Memory B cell (primary cell): ENCODE results near the gene STX1B.

Experiments
- ATAC-seq: fragments of 150-1000 bp; cut with Tn5 transposase; 2 replicates; pipeline ENCODE4 v1.10.0; 2021; ENCODE audit warnings: low read depth, mild to moderate bottlenecking, moderate library complexity
- DNase-seq, 2 donors: peaks; one replicate each; pipeline ENCODE4 v3.0.0; 2022; ENCODE audit warnings: low spot score in 2 of 2
- H3K27ac Mint-ChIP-seq: one replicate; pipeline ENCODE4 v1.8.0; 2022; ENCODE audit warnings: mild to moderate bottlenecking, moderate library complexity, mixed read lengths
- H3K27me3 Mint-ChIP-seq: one replicate; pipeline ENCODE4 v1.8.0; 2022; ENCODE audit warnings: mixed read lengths
- H3K36me3 Mint-ChIP-seq: one replicate; pipeline ENCODE4 v1.8.0; 2022; ENCODE audit warnings: mild to moderate bottlenecking, mixed read lengths
- H3K4me1 Mint-ChIP-seq: one replicate; pipeline ENCODE4 v1.8.0; 2022; ENCODE audit warnings: mixed read lengths
- H3K4me3 Mint-ChIP-seq: one replicate; pipeline ENCODE4 v1.8.0; 2022; ENCODE audit warnings: mild to moderate bottlenecking, moderate library complexity, mixed read lengths
- H3K9me3 Mint-ChIP-seq: one replicate; pipeline ENCODE4 v1.8.0; 2022; ENCODE audit warnings: mixed read lengths

STX1B gene

GRCh38 chr16:31010585-31011325 is at the start of gene STX1B:
Gene STX1B, minus strand, starts transcription at chr16:31010638. Its CDS starts 242 bp downstream, at chr16:31010396.
- Mint-ChIP-seq H3K27ac (no peak within 1 kb of the TSS), H3K36me3 (no peaks in the 10 kb centered on the region)
- no peak for DNase-seq

DNA sequence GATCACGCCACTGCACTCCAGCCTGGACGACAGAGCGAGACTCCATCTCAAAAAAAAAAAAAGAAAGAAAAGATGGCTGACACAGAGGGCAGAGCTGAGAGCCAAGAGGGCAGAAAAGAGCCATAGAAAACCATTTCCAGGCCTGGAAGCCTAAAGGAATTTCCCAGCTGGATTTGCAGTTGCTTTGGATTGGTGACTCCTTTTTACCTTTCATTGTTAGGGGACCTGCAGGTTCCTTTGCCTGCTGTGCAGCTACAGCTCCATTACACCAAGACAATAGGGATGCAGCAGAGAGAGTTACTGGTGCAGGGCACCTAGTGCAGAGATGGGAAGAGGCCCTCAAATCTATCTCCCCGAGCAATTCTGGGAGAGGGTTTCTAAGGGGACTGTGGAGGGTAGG is 45.2 kb upstream of the STX1B start:
- ATAC-seq (no peak), DNase-seq (no peak)
- no peaks in the 10 kb centered on the region for H3K9me3 Mint-ChIP-seq
- peaks cover 5% of the 10 kb centered on the region for H3K36me3 Mint-ChIP-seq
- H3K4me3 Mint-ChIP-seq = no peak overlapping the region
- H3K4me1 Mint-ChIP-seq = no peaks in the 10 kb centered on the region
- H3K27ac Mint-ChIP-seq = no peak overlapping the region
- peaks cover 2% of the 10 kb centered on the region for H3K27me3 Mint-ChIP-seq

More at GRCh38 chr16:31010585-31011325, at the start of gene STX1B:
- Mint-ChIP-seq H3K27me3 (peaks cover 29% of the 10 kb centered on the region), H3K9me3 (peaks cover 3% of the 10 kb centered on the region), H3K4me1 (peaks cover 11% of the 10 kb centered on the region), H3K4me3 (peak within 1 kb of the TSS; percentile 30)
- ATAC-seq = peak; percentile 37

DNA sequence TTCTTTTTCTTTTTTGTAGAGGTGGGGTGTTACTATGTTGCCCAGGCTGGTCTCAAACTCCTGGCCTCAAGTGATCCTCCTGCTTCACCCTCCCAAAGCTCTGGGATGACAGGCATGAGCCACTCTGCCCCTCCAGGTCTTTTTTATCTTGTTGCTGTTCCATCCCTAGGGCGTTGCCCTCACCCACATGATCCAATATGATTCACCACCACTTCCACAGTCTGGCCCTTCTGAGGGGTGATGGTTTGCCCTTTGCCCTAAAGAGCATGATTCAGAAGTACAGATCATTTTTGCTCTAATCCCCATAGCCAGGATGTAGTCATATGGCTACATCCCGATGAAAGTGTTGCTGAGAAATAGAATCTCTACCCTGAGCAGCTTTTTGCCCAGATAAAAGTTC is 41.7 kb upstream of the STX1B start:
- Mint-ChIP-seq H3K36me3 (peaks cover 3% of the 10 kb centered on the region), H3K9me3 (no peaks in the 10 kb centered on the region), H3K27me3 (peaks cover 2% of the 10 kb centered on the region), H3K27ac (no peak overlapping the region), H3K4me3 (no peak overlapping the region), H3K4me1 (peaks cover 5% of the 10 kb centered on the region)
- ATAC-seq = no peak
- no peak for DNase-seq

GRCh38 chr16:31050280-31051030 is 40.0 kb upstream of the STX1B start:
- peaks cover 2% of the 10 kb centered on the region for H3K27me3 Mint-ChIP-seq
- peaks cover 3% of the 10 kb centered on the region for H3K36me3 Mint-ChIP-seq
- H3K4me3 Mint-ChIP-seq = no peak overlapping the region
- H3K4me1 Mint-ChIP-seq = peaks cover 5% of the 10 kb centered on the region
- ATAC-seq = no peak
- no peak overlapping the region for H3K27ac Mint-ChIP-seq
- H3K9me3 Mint-ChIP-seq = no peaks in the 10 kb centered on the region
- no peak for DNase-seq

DNA sequence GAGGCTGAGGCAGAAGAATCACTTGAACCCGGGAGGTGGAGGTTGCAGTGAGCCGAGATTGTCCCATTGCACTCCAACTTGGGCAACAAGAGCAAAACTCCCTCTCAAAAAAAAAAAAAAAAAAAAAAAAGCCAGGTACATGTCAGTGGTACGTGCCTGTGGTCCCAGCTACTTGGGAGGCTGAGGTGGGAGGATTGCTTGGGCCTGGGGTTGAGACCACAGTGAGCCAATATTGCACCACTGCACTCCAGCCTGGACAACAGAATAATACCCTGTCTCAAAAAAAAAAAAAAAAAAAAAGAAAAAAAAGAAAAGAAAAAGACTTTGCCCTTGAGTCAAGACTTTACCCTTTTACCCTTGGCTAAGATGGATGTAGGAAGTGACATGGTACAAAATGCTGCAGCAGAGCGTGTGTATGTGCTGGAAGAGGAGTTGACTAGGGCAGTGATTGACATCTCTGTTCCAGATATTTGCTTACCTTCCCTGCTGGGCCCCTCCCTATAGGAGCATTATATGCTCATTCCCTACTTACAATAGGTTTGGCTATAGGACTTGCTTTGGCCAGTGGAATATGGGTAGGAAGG is 33.6 kb upstream of the STX1B start:
- DNase-seq (no peak), ATAC-seq (no peak)
- Mint-ChIP-seq H3K27me3 (no peaks in the 10 kb centered on the region), H3K27ac (no peak overlapping the region), H3K9me3 (no peaks in the 10 kb centered on the region), H3K36me3 (peaks cover 7% of the 10 kb centered on the region), H3K4me1 (peaks cover under 1% of the 10 kb centered on the region), H3K4me3 (no peak overlapping the region)

- Mint-ChIP-seq H3K9me3 (no peaks in the 10 kb centered on the region), H3K36me3 (peaks cover 11% of the 10 kb centered on the region), H3K4me3 (no peak overlapping the region)
Measured at GRCh38 chr16:31043352-31043751, 32.9 kb upstream of the STX1B start.

DNA sequence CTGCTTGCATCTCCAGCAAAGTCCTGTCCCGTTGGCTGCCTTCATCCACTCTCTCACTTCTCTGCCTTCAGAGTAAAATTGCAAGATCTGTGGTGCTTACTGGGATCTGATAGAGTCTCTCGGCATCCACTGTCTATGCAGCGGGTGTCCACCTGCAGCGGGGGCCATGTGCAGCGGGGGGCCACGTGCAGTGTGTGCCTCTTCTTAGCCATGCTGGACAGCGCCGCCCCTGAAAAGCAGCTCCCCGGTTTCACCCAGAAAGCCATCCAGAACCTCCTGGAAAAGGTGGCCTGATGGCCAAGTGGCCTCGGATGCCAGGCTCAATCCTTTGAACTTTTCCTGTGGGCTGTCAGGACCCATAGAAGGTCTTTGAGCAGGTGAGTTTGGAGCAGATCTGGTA is 32.4 kb upstream of the STX1B start:
- DNase-seq = no peak
- Mint-ChIP-seq H3K4me1 (peaks cover 2% of the 10 kb centered on the region), H3K27me3 (no peaks in the 10 kb centered on the region), H3K9me3 (no peaks in the 10 kb centered on the region), H3K4me3 (no peak overlapping the region), H3K36me3 (peaks cover 11% of the 10 kb centered on the region), H3K27ac (no peak overlapping the region)
- ATAC-seq = no peak

More at GRCh38 chr16:31043352-31043751, 32.9 kb upstream of the STX1B start:
- no peak overlapping the region for H3K27ac Mint-ChIP-seq
- ATAC-seq (no peak), DNase-seq (no peak)
- H3K27me3 Mint-ChIP-seq = no peaks in the 10 kb centered on the region
- H3K4me1 Mint-ChIP-seq = peaks cover 2% of the 10 kb centered on the region

DNA sequence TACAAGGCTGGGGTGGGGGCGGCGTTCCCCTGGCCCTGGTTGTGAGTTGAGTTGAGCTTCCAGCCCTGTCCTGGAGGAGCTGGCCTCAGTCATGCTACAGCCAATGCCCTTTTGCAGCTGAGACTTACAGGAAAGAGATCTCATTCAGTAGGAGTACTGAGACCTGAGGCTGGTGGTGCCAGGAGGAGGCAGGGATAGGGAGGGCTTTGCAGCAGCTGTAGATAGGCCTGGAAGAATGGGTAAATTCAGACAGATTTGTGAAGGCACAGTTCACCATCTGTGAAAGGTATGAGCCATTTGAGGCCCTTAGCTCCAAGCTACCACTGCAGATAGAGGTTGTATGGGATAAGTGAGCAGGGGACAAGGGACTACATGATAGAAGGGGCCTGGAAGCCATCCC is 28.6 kb upstream of the STX1B start:
- ATAC-seq (no peak), DNase-seq (no peak)
- Mint-ChIP-seq H3K4me1 (peaks cover 5% of the 10 kb centered on the region), H3K4me3 (no peak overlapping the region), H3K27ac (no peak overlapping the region), H3K27me3 (no peaks in the 10 kb centered on the region), H3K9me3 (no peaks in the 10 kb centered on the region), H3K36me3 (peaks cover 22% of the 10 kb centered on the region)

DNA sequence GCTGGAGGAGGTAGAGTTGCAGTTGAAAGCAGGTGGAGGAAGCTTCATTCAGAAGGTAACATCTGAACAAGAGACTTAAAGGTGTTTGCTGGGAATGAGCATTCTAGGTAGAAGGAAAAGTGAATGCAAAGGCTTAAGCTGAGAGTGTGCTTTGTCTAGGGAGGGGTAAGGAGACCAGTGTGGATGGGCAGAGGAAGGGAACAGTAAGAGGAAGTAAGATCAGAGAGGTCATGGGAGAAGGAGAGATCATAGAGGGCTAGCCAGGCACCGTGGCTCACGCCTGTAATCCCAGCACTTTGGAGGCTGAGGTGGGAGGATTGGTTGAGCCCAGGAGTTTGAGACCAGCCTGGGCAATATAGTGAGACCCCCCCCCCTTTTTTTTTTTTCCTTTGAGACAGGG is 26.3 kb upstream of the STX1B start:
- no peak for DNase-seq
- H3K27ac Mint-ChIP-seq = no peak overlapping the region
- peaks cover 22% of the 10 kb centered on the region for H3K36me3 Mint-ChIP-seq
- H3K4me3 Mint-ChIP-seq = no peak overlapping the region
- H3K4me1 Mint-ChIP-seq = peaks cover 12% of the 10 kb centered on the region
- no peaks in the 10 kb centered on the region for H3K27me3 Mint-ChIP-seq
- ATAC-seq = no peak
- no peaks in the 10 kb centered on the region for H3K9me3 Mint-ChIP-seq

DNA sequence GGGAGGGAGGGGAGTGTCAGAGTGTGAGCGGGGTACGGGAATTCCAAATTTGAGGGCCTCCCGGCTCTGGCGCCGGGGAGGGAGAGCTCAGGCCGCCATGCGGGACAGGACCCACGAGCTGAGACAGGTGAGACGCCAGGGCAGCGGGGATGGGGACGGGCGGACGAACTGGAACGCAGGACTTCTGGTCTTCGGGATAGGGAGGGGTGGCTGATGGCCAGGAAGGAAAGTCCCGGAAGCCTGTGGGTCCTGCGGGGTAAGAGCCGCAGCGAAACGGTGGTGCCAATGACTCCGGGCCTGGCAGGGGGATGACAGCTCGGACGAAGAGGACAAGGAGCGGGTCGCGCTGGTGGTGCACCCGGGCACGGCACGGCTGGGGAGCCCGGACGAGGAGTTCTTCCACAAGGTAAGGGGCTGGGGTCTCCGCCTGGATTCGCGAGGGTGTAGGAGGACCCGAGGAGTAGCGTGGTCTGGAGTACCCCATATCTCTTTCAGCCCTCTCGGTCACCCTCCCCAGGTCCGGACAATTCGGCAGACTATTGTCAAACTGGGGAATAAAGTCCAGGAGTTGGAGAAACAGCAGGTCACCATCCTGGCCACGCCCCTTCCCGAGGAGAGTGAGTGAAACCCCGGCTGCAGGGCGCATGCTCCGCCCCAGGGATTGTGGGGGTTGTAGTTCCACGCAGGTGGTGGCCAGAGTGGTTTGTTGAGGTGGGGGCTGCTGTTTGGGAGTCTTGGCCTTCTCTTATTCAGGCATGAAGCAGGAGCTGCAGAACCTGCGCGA is 23.5 kb upstream of the STX1B start:
- peak; percentile 26 for ATAC-seq
- DNase-seq = peak; percentile 81 to 86
- H3K27ac Mint-ChIP-seq = peak overlapping the region; percentile 96
- peak overlapping the region; percentile 98 for H3K4me3 Mint-ChIP-seq
- no peaks in the 10 kb centered on the region for H3K9me3 Mint-ChIP-seq
- H3K36me3 Mint-ChIP-seq = peaks cover 17% of the 10 kb centered on the region
- H3K27me3 Mint-ChIP-seq = no peaks in the 10 kb centered on the region
- H3K4me1 Mint-ChIP-seq = peaks cover 12% of the 10 kb centered on the region

GRCh38 chr16:31032736-31033708 is 22.6 kb upstream of the STX1B start, which contains the start of gene STX4:
Gene STX4, plus strand, starts transcription at chr16:31033558. Its CDS starts 248 bp downstream, at chr16:31033806.
- H3K4me1 Mint-ChIP-seq = peaks cover 9% of the 10 kb centered on the region
- H3K4me3 Mint-ChIP-seq = peak within 1 kb of the TSS; percentile 98
- ATAC-seq = peak; percentile 81
- H3K27me3 Mint-ChIP-seq = no peaks in the 10 kb centered on the region
- peak within 1 kb of the TSS; percentile 96 for H3K27ac Mint-ChIP-seq
- H3K9me3 Mint-ChIP-seq = no peaks in the 10 kb centered on the region
- H3K36me3 Mint-ChIP-seq = peaks cover 14% of the 10 kb centered on the region
- peak; percentile 94 to 95 for DNase-seq

GRCh38 chr16:31031276-31031675 is 20.8 kb upstream of the STX1B start:
- H3K4me1 Mint-ChIP-seq = peaks cover 7% of the 10 kb centered on the region
- DNase-seq = no peak
- H3K9me3 Mint-ChIP-seq = no peaks in the 10 kb centered on the region
- peak overlapping the region; percentile 96 for H3K27ac Mint-ChIP-seq
- no peaks in the 10 kb centered on the region for H3K27me3 Mint-ChIP-seq
- H3K36me3 Mint-ChIP-seq = peaks cover 10% of the 10 kb centered on the region
- no peak for ATAC-seq
- no peak overlapping the region for H3K4me3 Mint-ChIP-seq

- ATAC-seq = no peak
- H3K4me3 Mint-ChIP-seq = no peak overlapping the region
- peaks cover 4% of the 10 kb centered on the region for H3K36me3 Mint-ChIP-seq
- DNase-seq = no peak
- H3K27me3 Mint-ChIP-seq = no peaks in the 10 kb centered on the region
- H3K27ac Mint-ChIP-seq = no peak overlapping the region
- H3K9me3 Mint-ChIP-seq = no peaks in the 10 kb centered on the region
- peaks cover 7% of the 10 kb centered on the region for H3K4me1 Mint-ChIP-seq
Measured at GRCh38 chr16:31029272-31029671, 18.8 kb upstream of the STX1B start.
